Left lobe of liver (tissue), 2 donors: ENCODE measurements around the gene SNAP47. TPM values are rescaled to one million over a fixed set of nuclear protein-coding genes. Genes with fewer than 3 reads are reported as not detected.

Source experiments
- ATAC-seq: fragments of 200-7000 bp; cut with Tn5 transposase; one replicate; pipeline ENCODE4 v1.9.1; 2020; ENCODE audit warnings: mild to moderate bottlenecking, moderate library complexity
- DNase-seq: peaks from one replicate; pipeline ENCODE4 v3.0.0-alpha.2; 2020; ENCODE audit warnings: low spot score
- total RNA-seq: library from RNA; stranded (reverse); gene quantifications from one replicate; pipeline ENCODE4 v1.2.1, GENCODE V29; 2021
- donor health status: DM: no; HTN: no; CAD: no; lungs with moderate emphysema.
- donor health status: DM: no; HTN: yes; CAD: no.

The SNAP47 gene
- total RNA-seq, 1 donor from 2014 or later, result 35.8 TPM

DNA sequence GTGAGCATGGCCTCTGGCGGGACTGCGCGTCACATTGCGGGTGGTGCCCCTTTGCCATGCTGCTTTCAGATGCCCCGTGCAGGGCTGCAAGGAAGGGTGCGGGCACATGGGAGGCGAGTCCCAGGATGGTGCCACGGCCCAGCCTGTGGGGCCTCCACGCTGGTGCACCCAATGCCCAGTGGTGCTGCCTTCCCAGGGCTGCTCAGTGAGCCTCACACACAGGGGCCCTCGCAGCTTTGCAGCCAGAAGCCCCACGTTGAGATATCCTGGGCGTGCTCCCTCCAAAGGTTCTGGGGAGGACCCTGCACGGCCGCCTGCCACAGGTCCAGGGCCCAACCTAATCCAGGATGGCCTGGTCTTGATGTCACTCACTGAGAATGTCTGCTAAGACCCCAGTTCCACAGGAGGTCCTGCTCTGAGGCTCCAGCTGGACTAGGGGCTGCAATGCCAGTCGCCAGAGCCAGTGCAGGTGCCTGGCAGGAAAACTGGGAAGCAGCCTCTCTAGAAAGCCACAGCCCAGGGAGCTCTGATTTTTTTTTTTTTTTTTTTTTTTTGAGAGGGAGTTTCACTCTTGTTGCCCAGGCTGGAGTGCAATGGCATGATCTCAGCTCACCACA is 46.2 kb downstream of the SNAP47 start:
- DNase-seq, result peak; percentile 41
- ATAC-seq, result no peak

DNA sequence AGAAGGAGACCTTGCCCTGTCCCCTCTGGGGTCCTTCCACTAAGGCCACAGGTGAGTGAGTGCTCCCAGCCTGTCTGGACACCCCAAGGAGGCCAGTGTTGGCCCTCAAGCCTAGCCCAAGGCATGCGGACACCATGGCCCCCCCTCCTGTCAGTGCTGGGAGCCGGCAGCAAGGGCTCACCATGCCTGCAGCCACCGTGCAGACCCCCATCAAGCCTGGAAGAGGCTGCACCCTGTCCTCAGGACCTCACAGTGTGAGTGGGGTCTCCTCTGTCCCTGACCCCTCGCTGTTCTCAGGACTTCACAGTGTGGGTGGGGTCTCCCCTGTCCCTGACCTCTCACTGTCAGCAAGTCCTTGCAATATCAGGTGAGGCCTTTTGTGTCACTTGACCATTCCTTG is 47.0 kb downstream of the SNAP47 start:
- DNase-seq (peak; percentile 22), ATAC-seq (no peak)

DNA sequence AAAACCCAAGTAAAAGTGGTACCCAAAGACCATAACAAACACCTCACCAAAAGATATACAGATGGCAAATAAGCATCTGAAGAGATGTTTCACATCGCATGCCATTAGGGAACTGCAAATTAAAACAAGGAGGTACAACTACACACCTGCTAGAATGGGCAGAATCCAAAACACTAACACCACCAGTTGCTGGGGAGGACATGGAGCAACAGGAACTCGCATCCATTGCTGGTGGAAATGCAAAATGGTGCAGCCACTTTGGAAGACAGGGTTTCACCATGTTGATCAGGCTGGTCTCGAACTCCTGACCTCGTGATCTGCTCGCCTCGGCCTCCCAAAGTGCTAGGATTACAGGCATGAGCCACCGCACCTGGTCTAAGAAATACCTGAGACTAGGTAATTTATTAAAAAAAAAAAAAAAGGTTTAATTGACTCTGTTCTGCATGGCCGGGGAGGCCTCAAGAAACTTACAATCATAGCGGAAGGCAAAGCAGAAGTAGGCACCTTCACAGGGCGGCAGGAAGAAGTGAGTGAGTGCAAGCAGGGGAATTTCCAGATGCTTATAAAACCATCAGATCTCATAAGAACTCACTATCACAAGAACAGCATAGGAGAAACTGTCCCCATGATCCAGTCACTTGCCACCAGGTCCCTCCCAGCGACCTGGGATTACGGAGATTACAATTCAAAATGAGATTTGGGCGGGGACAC is 50.0 kb downstream of the SNAP47 start:
- no peak for ATAC-seq
- peak; percentile 14 for DNase-seq

DNA sequence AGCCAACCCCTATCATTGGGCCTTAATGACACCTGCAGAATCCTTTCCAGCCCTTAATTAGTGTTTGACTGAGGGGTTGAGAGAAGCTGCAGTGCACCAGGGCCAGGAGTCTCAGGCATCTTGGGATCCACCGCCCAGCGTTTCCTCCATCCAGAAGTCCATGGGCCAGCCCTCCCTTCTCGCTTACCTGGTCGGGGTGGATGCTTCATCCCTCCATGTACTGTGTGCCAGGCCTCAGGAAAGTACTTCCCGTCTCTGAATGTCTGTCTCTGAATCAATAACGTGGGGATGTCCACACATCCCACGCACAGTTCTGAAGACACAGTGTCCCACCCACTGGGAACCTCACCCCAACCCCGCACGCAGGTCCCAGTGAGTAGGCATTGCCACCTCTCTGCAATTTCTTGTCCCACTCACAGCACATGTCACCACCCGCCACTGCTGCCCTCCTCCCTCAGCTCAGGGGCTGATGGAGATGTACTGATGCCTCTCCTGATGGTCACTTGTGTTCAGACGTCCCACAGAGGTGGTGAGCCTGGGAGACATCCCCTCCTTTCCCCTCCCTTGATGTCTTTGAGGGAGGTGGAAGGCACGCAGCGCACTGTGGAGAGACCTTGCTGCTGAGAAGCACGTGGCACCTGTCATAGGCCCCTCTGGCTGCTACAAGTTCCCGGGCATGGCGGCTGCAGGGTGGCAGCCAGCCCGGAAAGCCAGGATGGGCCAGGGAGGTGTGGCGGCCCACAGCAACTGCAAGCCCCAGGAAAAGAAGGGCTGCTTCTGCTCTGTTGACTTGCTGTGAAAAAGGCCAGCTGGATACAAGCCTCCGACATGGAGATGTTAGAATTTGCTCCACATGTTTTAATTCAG is 50.8 kb downstream of the SNAP47 start:
- ATAC-seq, result no peak
- DNase-seq, result peak; percentile 44

DNA sequence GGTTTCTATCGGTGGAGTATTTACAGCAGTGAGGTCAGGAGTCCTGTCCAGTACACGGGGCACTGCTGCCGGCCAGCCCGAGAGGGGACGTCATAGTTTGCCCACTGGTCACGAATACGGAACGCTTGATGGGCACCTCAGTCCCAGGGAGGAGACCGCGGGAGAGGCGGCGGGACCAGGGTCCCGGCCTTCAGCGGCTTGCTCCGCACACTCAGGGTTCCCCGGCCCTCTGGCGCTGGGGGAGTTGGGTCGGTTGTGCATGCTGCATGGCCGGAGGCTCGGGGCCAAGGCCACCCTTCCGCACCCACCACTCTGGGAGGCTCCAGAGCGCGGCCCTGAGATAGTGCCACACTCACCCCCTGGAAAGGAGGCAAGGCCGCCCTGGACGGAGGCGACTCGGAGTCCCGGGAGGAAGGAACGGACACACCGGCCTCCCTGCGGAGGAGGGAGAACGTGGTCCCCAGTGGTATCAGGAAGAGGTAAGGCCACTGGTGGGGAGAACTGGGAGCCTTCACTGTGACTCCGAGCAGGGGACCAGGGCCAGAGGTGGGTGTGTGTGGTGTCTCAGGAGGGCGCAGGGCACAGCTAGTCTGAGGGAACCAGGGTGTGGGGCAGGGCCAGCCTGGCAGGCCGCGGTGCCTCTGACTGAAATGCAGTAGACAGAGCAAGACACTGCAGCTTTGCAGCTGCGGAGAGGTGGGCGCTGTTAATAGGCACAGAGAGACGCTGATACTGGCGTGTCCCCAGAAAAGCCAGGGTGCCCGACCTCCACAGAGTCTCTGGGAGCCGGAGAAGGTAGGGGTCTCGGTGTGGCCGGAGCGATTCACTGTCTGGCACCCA is 51.7 kb downstream of the SNAP47 start:
- DNase-seq (peak; percentile 47), ATAC-seq (peak; percentile 26)

DNA sequence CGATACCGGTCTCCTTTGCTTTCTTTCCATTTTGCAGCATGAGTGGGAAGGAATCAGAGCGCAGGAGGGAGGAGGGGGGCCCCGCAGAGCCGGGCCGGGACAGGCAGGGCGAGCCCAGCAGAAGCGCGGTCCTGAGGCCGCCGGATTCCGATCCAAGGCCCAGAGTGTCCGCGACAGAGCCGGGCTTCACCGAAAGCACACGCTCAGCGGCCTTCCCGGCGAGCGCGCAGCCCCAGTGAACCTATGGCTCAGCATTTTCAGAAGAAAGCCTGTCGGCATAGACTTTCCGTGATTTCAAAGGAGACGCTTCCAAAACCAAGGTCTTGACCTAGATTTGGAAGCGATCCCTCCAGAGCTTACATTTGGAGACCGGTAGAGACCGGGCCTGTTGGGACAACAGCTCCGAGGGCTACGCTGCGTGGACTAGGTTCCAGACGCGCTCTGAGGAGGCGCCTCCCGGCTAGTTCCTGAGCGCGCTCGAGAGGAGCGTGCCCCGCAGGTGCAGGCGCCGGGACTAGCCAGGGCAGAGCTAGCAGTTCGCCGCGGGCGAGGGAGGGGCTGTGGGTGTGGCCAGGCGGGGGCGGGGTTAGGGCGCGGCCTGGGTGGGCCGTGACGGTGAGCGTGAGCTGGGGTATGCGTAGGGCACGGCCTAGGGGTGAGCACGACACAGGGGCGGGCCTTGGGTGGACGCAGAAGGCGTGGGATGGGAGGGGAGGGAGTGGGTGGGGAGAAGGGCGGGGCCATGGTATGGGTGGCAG is 52.5 kb downstream of the SNAP47 start:
- DNase-seq (peak; percentile 93), ATAC-seq (peak; percentile 90)

DNA sequence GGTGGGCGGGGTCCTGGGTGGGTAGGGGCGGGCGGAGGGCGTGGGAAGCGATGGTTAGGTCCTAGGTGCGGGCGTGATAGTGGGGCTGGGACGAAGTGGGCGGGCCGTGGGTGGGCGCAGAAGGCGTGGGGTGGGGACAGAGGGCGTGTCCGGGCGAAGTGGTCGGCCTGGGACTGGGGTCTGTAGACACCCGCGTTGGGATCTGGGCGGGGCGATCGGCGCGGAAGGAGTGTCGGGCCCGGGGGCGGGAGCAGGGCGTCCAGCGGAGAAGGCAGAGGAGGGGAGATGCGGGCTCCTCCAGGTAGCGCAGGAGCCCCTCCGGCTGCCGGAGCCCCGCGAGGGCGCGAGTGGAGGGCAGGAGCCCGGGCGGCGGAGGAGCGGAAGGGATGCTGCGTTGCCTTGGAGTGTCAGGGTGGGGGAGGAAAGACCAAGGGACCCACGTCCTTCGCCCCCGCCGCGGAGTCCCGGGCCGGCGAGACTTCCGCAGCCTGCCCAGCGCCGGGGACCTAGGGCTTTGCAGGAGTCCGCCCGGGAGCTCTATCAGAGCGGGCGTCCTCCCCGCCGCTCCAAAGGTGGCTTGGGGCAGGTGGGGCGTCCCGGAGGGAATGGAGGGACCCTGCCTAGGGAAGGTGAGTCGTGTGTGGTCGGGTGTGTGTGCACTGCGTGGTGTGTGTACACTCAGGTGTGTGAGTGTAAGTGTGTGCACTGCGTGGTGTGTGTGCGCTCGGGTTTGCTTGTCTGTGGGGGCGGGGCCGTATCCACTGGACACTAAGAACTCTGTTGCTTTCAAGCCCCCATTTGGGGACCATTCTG is 53.2 kb downstream of the SNAP47 start:
- ATAC-seq, result peak; percentile 65
- DNase-seq, result peak; percentile 72

DNA sequence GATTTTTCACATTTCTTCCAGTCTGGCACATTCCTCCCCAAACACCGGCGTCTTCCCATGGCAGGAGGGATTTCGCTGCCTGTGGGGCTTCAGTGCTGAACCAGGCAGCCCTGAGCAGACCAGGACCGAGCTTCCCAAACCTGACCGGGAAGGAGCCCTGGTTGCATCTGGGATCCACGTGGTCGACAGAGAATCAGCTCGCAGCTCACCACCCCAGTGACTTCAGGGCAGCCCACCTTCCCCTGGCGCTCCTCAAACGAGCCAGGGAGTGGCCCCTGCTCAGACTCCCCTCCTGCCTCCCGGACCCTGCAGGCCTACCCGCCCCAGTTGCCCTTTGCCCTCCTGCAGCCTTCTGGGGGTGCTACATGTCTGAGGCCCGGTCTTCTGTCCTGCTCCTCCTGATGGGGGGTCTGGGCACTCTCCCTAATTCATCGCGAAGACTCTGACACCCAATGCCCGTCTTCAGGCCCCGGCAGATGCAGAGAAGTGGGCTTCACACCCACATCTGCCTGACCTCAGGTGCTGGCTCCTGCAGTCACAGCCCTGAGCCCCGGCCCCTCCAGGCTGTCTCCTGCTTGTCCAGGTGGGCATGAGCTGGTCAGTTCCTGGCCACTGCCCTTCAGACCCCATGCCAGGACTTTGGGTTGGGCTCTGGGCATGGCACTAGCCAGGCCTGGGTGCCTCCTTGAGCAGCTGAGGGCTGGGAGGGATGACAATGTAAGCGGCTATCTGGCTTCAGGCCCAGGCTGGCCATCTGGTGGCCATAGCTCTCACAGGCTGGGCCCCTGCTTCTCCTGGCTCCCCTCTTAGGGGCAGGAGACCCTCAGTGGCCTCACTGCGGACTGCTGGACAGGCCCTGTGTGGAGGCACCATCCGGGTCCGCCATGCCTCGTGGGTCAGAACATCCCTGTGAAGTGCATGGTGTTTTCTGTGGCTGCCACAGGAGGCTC is 54.1 kb downstream of the SNAP47 start:
- DNase-seq (no peak), ATAC-seq (no peak)

DNA sequence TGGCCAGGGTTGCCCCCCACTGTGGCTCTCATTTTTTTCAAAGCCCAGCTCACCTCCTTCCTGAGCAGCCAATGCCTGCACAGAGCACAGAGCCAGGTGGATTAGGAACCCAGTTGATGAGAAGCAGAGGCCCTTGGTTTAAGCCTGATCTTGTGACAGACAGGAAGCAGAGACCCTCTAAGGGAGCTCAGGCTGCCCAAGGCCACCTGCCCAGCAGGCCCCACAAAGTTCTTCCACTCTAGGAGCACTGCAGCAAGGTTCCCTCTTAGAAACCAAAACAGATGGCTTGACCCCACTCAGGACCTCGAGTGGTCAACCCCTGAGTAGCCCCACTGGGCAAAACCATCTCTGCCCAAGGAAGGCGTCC is 54.8 kb downstream of the SNAP47 start:
- DNase-seq (no peak), ATAC-seq (no peak)

DNA sequence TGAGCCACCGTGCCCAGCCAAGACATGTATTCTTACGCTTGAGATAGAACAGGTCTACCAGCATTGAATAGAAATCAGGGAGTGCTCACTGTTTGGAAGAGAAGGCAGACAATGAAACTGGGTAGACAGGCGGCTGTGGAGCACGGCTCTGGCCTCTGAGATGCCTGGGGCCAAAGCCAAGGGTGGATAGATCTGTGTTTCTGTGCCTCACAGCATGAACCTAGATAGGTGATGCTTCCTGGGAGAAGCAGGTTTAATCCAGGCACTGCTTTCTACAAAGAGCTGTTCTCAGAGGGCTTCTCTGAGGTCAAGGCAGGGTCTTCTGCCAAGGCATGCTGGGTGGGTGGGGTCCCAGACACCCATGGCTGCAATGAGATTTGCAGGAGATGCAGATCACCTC is 55.6 kb downstream of the SNAP47 start:
- DNase-seq, result no peak
- ATAC-seq, result no peak

DNA sequence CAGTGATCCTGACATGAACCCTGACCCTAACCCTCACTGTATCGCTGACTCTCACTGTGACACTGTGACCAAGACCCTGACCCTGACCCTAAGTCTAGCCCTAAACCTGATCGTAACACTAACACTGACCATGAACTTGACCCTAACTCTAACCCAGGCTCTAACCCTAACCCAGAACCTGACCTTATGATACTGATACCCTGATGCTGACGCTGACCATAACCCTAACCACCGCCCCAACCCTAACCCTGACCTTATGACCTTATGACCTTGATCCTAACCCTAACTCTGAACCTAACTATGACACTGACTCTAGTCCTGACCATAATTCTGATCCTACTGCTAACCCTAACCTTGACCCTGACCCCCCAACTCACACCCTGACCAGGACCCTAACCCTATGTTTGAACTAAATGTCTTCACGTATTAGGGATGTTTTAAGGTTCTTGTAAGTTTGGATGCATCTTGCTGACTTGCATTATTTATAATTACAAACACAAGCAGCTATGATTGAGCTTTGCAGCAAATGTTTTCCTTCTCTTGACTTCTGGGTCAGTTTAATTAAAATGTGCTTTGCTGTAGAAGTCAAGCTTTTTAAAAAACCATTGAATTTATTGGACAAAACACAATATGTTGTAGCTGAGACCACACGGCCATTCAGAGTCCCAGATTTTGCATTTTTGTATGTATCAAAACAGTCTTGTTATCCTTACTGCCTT is 56.3 kb downstream of the SNAP47 start:
- DNase-seq, result no peak

DNA sequence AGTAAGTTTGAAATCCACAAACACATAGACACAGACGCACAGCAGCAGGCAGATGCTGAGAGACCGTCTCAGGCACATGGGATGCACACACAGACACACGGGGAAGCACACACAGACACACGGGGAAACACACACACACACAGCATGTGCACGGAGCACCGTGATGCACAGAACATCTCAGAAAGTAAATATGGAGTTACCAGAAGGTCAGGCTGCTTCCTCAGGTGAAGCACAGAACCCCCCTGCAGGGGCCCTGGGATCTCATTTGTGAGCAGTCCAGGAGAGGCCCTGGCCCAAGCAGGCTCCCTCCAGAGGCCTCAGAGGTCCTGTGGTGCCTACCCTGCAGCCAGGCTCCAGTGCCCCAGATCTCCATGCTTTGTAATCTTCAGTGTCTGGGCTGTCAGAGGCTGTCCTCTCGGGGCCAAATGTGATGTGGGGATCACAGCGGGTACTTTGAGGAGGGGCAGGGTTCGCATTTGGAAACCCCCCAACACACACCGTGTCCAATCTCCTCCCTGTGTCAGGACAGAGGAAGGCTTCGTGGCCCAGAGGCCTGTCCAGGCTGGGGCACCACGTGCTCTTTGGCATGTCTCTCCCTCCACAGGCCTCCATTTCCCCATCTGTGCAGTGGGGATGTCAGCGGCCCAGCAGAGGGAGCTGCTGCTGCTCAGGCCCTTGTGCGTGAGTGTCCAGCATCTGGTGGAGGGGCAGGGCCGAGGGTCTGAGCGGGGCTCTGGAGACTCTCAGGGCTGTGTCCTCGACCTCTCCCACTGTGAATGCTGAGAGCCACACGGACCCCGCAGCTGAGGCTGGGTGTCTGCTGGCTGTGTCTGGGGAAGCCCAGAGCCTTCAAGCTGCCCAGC is 57.2 kb downstream of the SNAP47 start:
- no peak for ATAC-seq
- no peak for DNase-seq

More for the DNA sequence above, 56.3 kb downstream of the SNAP47 start:
- no peak for ATAC-seq

DNA sequence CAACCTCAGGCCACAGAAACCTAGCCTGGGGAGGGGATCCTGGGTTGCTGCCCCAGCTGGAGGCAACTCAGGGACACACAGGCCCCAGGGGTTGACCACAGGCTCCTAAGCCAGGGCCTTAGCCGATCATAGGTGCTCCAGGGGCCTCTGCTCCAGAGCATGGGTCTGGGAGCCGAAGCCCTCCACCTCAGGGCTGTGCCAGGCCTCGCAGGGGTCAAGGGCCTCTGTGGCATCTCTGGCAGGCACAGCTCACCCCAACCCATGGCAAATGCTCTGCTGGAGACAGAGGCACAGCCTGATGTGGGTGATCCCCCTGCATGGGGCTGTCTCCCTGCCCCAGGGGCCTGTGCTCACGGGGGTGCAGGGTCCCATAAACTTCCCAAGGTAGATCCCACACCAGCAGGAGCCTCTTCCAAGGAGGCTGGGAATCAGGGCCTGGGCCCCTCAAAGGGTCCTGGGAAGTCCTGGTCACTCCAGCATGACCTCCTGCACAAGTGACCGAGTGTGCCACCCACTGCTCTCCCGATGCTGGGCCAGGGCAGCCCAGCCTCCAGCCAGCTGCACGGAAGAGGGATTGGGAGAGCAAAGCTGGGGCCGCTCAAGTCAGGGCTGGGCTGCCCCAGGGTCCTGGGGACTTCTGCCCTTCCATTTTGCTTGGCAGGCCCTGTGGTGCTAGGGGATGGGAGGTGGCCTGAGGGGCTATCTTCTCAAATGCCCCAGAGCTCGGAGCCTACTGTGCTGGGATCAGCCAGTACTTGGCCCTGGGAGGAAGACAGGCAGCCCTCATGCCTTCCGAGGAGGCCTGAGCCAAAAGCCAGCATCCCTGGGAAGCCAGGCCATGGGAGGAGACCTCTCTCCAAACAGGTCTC is 58.1 kb downstream of the SNAP47 start:
- no peak for DNase-seq
- no peak for ATAC-seq

DNA sequence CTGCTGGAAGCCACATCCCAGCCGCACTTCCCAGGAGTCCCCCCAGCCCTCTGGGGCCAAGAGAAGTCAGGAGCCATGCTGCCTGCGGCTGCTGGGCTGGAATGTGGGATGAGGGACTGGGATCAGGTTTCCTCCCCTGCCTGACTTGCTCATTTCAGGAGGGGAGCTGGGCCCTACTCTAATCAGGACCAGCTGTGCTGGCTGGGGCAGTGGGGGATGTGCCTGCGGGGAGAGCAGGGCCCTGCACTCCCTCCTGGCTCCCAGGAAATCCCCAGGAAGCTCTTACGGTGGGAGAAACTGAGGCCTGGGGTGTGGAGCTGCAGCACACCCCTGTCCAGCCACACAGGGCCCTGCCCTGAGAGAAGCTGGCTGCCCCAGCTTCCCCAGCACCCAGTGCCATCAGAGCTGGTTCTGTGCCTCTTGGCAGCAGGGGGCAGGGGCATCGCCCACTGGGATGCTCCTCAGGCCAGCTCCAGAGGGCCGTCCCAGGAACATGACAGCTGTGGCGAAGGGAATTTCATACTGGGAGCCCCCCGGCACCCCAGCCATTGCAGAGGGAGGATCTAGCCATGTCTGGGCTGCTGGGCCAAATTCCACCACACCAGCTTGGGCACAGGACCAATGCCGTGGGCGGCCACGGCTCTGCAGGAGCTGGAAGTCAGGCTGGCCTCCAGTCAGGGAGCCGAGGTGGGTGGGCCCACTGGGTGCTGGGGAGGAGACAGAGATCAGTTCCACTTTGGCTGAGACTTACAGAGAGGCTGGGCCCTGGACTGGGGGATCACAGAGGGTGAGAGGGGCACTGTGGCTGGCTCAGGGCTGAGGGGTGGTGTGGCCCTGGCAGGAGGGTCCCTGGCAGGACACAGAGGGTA is 58.9 kb downstream of the SNAP47 start:
- DNase-seq (no peak), ATAC-seq (peak; percentile 66)

DNA sequence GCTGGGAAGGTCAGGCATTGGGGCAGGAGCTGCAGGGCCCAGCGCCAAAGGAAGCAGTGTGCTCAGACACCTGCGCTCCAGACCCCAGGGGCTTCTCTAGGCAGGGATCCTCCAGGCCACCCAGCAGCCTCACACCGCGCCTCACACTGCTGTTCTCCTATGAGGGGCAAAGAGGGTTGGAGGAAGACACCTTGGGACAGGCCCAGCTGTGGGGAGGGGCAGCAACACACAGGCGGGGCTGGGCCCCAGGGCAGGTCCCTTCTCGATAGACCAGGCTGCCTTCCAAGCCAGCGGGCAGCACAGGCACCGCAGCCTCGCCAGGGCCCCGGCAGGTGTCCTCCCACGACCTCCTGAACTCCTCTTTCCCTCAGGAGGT is 59.6 kb downstream of the SNAP47 start:
- no peak for DNase-seq
- no peak for ATAC-seq
